ENCODE measurements around the gene BTBD10. TPM values are rescaled to one million over a fixed set of nuclear protein-coding genes. Genes with fewer than 3 reads are reported as not detected.

BTBD10 gene
- total RNA-seq, 1 experiment from 2014 or later: 23.3 TPM

DNA sequence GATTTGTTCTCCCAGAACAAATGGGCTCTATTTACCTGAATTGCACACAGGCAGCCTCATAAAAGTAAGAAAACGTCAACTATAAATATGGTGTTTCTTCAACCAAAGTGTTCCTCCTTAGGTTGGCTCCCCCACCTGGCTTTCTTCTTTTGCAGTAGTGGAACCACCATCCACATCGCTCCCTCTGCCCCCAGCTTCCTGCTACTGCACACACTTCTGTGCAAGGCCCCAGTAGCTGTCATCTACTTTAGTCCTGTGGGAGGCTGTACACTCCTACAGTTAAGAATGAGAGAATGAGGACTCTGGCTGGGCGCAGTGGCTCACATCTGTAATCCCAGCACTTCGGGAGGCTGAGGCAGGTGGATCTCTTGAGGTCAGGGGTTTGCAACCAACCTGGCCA is 95.9 kb downstream of the BTBD10 start:
- Histone ChIP-seq H3K23me2 (ENCODE audit: insufficient read length, low read depth, low read length, poor library complexity, severe bottlenecking) (no peaks in the 10 kb centered on the region), H3K9ac (ENCODE audit: extremely low read depth, insufficient read length, low read length) (no peak overlapping the region), H4K5ac (ENCODE audit: insufficient read length, low read depth, low read length) (no peak overlapping the region), H4K91ac (ENCODE audit: insufficient read length, low read depth, low read length) (no peak overlapping the region), H2AFZ (ENCODE audit: low read length) (no peak overlapping the region), H3K14ac (ENCODE audit: insufficient read depth, low read length) (no peak overlapping the region), H3K4me1 (ENCODE audit: insufficient read depth, low read length) (no peaks in the 10 kb centered on the region), H3K23ac (ENCODE audit: insufficient read length, low read depth, low read length) (no peak overlapping the region), H2BK15ac (ENCODE audit: low read depth, low read length) (no peak overlapping the region), H3K4ac (ENCODE audit: low read depth, low read length) (no peak overlapping the region), H3K27ac (ENCODE audit: insufficient read length, low read depth, low read length) (no peak overlapping the region), H3K18ac (ENCODE audit: insufficient read length, low read depth, low read length) (no peak overlapping the region), H2BK120ac (ENCODE audit: low read depth, low read length, poor library complexity, severe bottlenecking) (no peak overlapping the region), H2AK5ac (ENCODE audit: insufficient read length, low read length) (no peak overlapping the region), H3K56ac (ENCODE audit: insufficient read length, low read depth, low read length) (no peak overlapping the region), H2BK12ac (ENCODE audit: insufficient read length, low read depth, low read length) (no peak overlapping the region), H3K9me3 (ENCODE audit: control insufficient read depth, low read depth, low read length) (no peaks in the 10 kb centered on the region), H3K27me3 (ENCODE audit: insufficient read depth, low read length) (no peaks in the 10 kb centered on the region), H3T11ph (ENCODE audit: low read length) (no peak overlapping the region), H4K8ac (replicated peaks; ENCODE audit: insufficient read length, low read depth, low read length) (no peak overlapping the region), H2BK20ac (ENCODE audit: low read depth, low read length, poor library complexity, severe bottlenecking) (no peak overlapping the region), H4K20me1 (ENCODE audit: control insufficient read depth, insufficient read depth, insufficient read length) (no peaks in the 10 kb centered on the region), H3K4me2 (ENCODE audit: insufficient read depth, insufficient read length, low read length) (no peak overlapping the region), H3K79me1 (ENCODE audit: insufficient read depth, low read depth, low read length, poor library complexity, severe bottlenecking) (no peaks in the 10 kb centered on the region), H2BK5ac (ENCODE audit: insufficient read length, low read length) (no peak overlapping the region), H3K79me2 (ENCODE audit: insufficient read depth, low read length) (no peaks in the 10 kb centered on the region)
- Mint-ChIP-seq H3K27ac (no peak overlapping the region), H3K36me3 (ENCODE audit: insufficient read depth in 1 of 3, low read depth in 3 of 3) (no peaks in the 10 kb centered on the region), H3K4me3 (no peak overlapping the region), H3K9me3 (no peaks in the 10 kb centered on the region), H3K27me3 (ENCODE audit: low read depth) (peaks cover 11% of the 10 kb centered on the region), H3K4me1 (peaks cover 0 to 6% of the 10 kb centered on the region in 2 experiments; a peak in 2 of 4 replicates)
- no CpG with 5 or more reads among the region's 4 CpGs for WGBS (ENCODE audit: extremely low coverage, insufficient read length, low lambda C conversion rate)
- TF ChIP-seq, protein P1, sequence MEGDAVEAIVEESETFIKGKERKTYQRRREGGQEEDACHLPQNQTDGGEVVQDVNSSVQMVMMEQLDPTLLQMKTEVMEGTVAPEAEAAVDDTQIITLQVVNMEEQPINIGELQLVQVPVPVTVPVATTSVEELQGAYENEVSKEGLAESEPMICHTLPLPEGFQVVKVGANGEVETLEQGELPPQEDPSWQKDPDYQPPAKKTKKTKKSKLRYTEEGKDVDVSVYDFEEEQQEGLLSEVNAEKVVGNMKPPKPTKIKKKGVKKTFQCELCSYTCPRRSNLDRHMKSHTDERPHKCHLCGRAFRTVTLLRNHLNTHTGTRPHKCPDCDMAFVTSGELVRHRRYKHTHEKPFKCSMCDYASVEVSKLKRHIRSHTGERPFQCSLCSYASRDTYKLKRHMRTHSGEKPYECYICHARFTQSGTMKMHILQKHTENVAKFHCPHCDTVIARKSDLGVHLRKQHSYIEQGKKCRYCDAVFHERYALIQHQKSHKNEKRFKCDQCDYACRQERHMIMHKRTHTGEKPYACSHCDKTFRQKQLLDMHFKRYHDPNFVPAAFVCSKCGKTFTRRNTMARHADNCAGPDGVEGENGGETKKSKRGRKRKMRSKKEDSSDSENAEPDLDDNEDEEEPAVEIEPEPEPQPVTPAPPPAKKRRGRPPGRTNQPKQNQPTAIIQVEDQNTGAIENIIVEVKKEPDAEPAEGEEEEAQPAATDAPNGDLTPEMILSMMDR (conservative IDR thresholded peaks at IDR 0.05): no peak
- DNase-seq: no peak

Data from H9 (cell line).